Transverse colon (tissue), 4 donors: ENCODE measurements around the gene GID8. TPM values are rescaled to one million over a fixed set of nuclear protein-coding genes. Genes with fewer than 3 reads are reported as not detected.

Source experiments
- DNase-seq: peaks from one replicate; pipeline ENCODE4 v3.0.0-alpha.2; 2019
- H3K27ac ChIP-seq, 4 donors: fragments of 200-600 bp; sonication (generic); 2 replicates each; pipeline ENCODE4 v1.5.1; 2016 to 2018; ENCODE audit warnings: inconsistent platforms in 4 of 4
- H3K27me3 ChIP-seq: fragments of 200-600 bp; sonication (generic); 2 replicates; pipeline ENCODE4 v1.5.1; 2017; ENCODE audit warnings: inconsistent platforms
- H3K36me3 ChIP-seq, 4 donors: fragments of 200-600 bp; sonication (generic); 2 replicates each; pipeline ENCODE4 v1.5.1; 2017 to 2019; ENCODE audit warnings: inconsistent platforms in 4 of 4
- H3K4me1 ChIP-seq, 4 donors: fragments of 200-600 bp; sonication (generic); 2 replicates each; pipeline ENCODE4 v1.5.1; 2017 to 2020; ENCODE audit warnings: inconsistent platforms in 4 of 4
- H3K4me3 ChIP-seq, 4 donors: fragments of 200-600 bp; sonication (generic); 1 replicate in 1 of 4; 2 replicates in 3 of 4; pipeline versions ENCODE4 v1.5.1 to v1.6.1; 2017 to 2019; ENCODE audit warnings: inconsistent platforms in 4 of 4
- H3K9me3 ChIP-seq, 2 donors: fragments of 200-600 bp; sonication (generic); 2 replicates each; pipeline ENCODE4 v1.5.1; 2017 to 2019; ENCODE audit warnings: inconsistent platforms in 2 of 2
- EP300 ChIP-seq: sonication (generic); formaldehyde crosslinking; IDR thresholded peaks from one replicate; pipeline ENCODE4 v1.6.1; 2017; ENCODE audit warnings: antibody characterized with exemption, low read depth
- POLR2A ChIP-seq: fragments of 450-650 bp; IDR thresholded peaks from one replicate; pipeline ENCODE4 v1.6.1; 2016; ENCODE audit warnings: antibody characterized with exemption, mild to moderate bottlenecking, moderate library complexity
- POLR2AphosphoS5 ChIP-seq, 3 donors: sonication (generic); formaldehyde crosslinking; IDR thresholded peaks; one replicate each; pipeline ENCODE4 v1.6.1; 2016; ENCODE audit warnings: antibody characterized with exemption in 3 of 3
- WGBS, 2 donors: methylation state at CpG; one replicate each; pipeline ENCODE4 v1.1.5; 2018; ENCODE audit warnings: low coverage in 1 of 2; 5-methylcytosine and 5-hydroxymethylcytosine counted together
- in situ Hi-C, 4 donors: fragments of 200-750 bp; cut with MboI; loops; one replicate each; pipeline versions ENCODE4 v1.15.0 to v1.15.1; 2017; ENCODE audit warnings: low sequenced_read_pairs in 3 of 4, low pct_ligation_motif_present in 1 of 4, low pct_unique_long_range_greater_than_20kb in 1 of 4
- intact Hi-C: fragments of 100-400 bp; cut with DNase I; formaldehyde crosslinking; loops from one replicate; pipeline ENCODE4 v1.15.1; 2023; ENCODE audit warnings: low total_unique reads
- total RNA-seq, 4 donors: library from RNA; depleted of rRNA; stranded (reverse); fragments of >200 nt; gene quantifications; one replicate each; pipeline ENCODE4 v1.1.0, GENCODE V29; 2016
- TF ChIP-seq, protein P1 (sequence below), 5 experiments: fragments of 200-600 bp in 3 of 5; fragments of 450-650 bp in 2 of 5; sonication (generic) in 3 of 5; IDR thresholded peaks; 1 replicate in 2 of 5; 2 replicates in 3 of 5; pipeline ENCODE4 v1.5.1; 2016 to 2017; ENCODE audit warnings: antibody characterized with exemption in 5 of 5, inconsistent platforms in 3 of 5, mild to moderate bottlenecking in 2 of 5, moderate library complexity in 1 of 5

Gene GID8
- total RNA-seq, 4 donors from 2014 or later = 29.5 to 34.1 (median 31.7) TPM

DNA sequence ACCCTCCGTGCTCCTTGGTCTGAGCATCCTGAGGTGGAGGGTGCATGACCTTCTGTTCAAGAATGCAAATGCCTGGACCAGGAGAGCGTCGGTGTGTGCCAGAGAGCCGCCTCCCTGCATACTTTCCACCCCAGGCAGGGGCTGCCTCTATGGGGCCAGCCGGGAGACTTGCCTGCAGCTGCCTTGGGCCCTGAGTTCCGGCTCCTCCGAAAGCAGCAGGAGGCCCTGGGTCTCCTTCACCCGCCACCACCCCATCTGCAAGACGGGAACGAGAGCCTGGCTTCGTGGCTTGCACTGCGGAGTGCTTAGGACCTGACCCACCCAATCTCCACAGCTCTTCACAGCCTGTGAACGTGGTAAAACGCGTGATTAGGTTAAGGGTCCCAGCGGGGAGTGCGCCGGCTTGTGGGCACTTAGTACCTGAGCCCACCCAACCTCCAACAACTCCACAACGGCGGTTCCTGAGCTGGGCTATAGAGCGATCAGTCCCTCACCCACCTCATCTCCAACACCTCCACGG, 52.4 kb downstream of the GID8 start:
- in situ Hi-C loops (no loop called here), intact Hi-C loops (no loop called here)
- no peak for DNase-seq
- TF ChIP-seq, protein P1, sequence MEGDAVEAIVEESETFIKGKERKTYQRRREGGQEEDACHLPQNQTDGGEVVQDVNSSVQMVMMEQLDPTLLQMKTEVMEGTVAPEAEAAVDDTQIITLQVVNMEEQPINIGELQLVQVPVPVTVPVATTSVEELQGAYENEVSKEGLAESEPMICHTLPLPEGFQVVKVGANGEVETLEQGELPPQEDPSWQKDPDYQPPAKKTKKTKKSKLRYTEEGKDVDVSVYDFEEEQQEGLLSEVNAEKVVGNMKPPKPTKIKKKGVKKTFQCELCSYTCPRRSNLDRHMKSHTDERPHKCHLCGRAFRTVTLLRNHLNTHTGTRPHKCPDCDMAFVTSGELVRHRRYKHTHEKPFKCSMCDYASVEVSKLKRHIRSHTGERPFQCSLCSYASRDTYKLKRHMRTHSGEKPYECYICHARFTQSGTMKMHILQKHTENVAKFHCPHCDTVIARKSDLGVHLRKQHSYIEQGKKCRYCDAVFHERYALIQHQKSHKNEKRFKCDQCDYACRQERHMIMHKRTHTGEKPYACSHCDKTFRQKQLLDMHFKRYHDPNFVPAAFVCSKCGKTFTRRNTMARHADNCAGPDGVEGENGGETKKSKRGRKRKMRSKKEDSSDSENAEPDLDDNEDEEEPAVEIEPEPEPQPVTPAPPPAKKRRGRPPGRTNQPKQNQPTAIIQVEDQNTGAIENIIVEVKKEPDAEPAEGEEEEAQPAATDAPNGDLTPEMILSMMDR (IDR thresholded peaks at IDR 0.05) = no peak
- no peak for TF ChIP-seq POLR2AphosphoS5 (IDR thresholded peaks at IDR 0.05)
- TF ChIP-seq POLR2A = no peak
- WGBS, 2 donors = 77% methylated on average over 18 of the region's 22 CpGs; no CpG with 5 or more reads in 1 of the 2 donors
- Histone ChIP-seq H3K36me3 (no peaks in the 10 kb centered on the region), H3K27me3 (peaks cover 44% of the 10 kb centered on the region), H3K4me1 (no peaks in the 10 kb centered on the region), H3K9me3 (no peaks in the 10 kb centered on the region), H3K27ac (no peak overlapping the region), H3K4me3 (no peak overlapping the region)

DNA sequence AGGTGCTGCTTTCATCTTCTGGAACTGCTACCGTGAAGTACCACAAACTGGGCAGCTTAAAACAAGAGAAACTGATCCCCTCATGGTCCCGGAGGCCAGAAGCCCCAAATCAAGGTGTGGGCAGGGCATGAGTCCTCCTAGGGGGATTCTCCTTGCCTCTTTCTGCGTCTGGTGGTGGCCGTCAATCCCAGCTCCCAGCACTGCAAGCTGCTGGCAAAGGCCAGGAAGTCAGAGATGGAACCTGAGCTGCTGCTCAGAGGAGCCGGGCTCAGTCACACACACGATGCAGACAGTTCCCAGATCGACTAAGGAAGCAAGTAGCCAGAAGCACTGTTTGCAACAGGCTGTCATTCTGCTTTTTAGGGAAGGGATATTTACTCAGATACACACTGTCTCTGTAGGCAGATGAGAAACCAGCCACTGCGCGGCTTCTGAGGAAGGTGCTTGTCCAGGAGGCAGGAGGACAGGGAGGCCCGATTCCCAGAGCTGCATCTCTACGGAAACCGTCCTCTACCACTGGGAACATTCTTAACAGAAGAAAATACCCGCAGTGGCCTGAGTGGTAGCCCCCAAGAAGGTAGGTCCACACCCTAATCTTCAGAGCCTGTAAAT, 53.4 kb downstream of the GID8 start:
- intact Hi-C loops = no loop called here
- Histone ChIP-seq H3K36me3 (no peaks in the 10 kb centered on the region), H3K9me3 (no peaks in the 10 kb centered on the region), H3K4me3 (no peak overlapping the region), H3K4me1 (no peaks in the 10 kb centered on the region), H3K27me3 (peaks cover 50% of the 10 kb centered on the region), H3K27ac (no peak overlapping the region)
- no peak for DNase-seq
- TF ChIP-seq POLR2A (no peak), EP300 (no peak), POLR2AphosphoS5 (IDR thresholded peaks at IDR 0.05) (no peak)
- TF ChIP-seq, protein P1 (IDR thresholded peaks at IDR 0.05) = no peak
- 68% methylated on average over 12 of the region's 13 CpGs; no CpG with 5 or more reads in 1 of the 2 donors for WGBS, 2 donors
- in situ Hi-C loops = no loop called here

- Histone ChIP-seq H3K27me3 (peaks cover 54% of the 10 kb centered on the region), H3K4me1 (no peaks in the 10 kb centered on the region), H3K4me3 (no peak overlapping the region), H3K9me3 (no peaks in the 10 kb centered on the region), H3K36me3 (no peaks in the 10 kb centered on the region), H3K27ac (no peak overlapping the region)
- DNase-seq = no peak
- in situ Hi-C loops (no loop called here), intact Hi-C loops (no loop called here)
- TF ChIP-seq EP300 (no peak), POLR2A (no peak), POLR2AphosphoS5 (IDR thresholded peaks at IDR 0.05) (no peak)
- TF ChIP-seq, protein P1 (IDR thresholded peaks at IDR 0.05) = no peak
- 67% methylated on average over 5 to 6 of the region's 6 CpGs for WGBS, 2 donors
These were observed 53.9 kb downstream of the GID8 start for GRCh38 chr20:62991863-62992262.

DNA sequence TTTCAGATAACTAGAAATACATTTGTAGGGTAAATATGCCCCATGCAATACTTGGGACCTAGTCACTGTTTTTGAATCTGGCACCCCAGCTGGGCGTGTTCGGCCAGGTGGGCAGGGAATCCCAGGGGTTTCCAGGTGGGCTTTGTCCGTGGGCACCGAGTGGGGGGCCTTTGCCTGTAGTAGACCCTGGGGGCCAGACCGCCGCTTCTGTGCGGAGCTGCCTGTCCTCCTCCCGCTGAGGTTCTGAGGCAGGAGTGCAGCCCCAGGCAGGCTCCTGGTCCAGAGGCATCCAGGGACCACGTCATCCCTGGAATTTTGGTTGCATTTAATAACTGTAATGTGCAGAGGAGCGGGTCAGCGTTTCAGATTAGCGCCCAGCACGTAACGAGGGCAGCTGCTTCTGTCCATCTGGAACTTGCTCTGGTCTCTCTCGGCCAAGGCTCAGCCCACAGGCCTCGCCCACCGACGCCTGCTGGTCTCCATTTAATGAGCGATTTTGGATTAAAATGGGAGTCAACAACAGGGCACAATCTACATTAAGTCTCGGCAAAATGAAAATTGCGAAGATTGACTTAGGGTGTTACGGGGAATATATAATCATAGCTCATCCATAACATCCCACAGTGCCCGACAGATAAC, 56.0 kb downstream of the GID8 start:
- H3K27me3 ChIP-seq = peaks cover 60% of the 10 kb centered on the region
- no peak for TF ChIP-seq POLR2AphosphoS5 (IDR thresholded peaks at IDR 0.05)
- TF ChIP-seq EP300 = no peak
- TF ChIP-seq POLR2A = no peak
- TF ChIP-seq, protein P1 (IDR thresholded peaks at IDR 0.05) = no peak
- H3K4me1 ChIP-seq = no peaks in the 10 kb centered on the region
- intact Hi-C loops = no loop called here
- DNase-seq = no peak
- no peak overlapping the region for H3K27ac ChIP-seq
- H3K36me3 ChIP-seq = no peaks in the 10 kb centered on the region
- no peak overlapping the region for H3K4me3 ChIP-seq
- in situ Hi-C loops = no loop called here
- 91% methylated on average over 23 of the region's 23 CpGs; no CpG with 5 or more reads in 1 of the 2 donors for WGBS, 2 donors
- H3K9me3 ChIP-seq = no peaks in the 10 kb centered on the region
